ENCODE measurements around the gene SEC63. TPM values are rescaled to one million over a fixed set of nuclear protein-coding genes. Genes with fewer than 3 reads are reported as not detected.

Gene SEC63
- total and polyA plus RNA-seq, 4 experiments from 2014 or later, result 19.6 to 95.5 (median 68.7) TPM

- peaks cover 9 to 18% (median 15%) of the 10 kb centered on the region in 4 donors for H3K4me1 Mint-ChIP-seq
- no peak for DNase-seq
- no peaks in the 10 kb centered on the region for H3K27me3 Mint-ChIP-seq
- no peak overlapping the region for H3K27ac Mint-ChIP-seq
- no peaks in the 10 kb centered on the region for H3K36me3 ChIP-seq (ENCODE audit: insufficient read depth, low read length)
- no peaks in the 10 kb centered on the region for H3K36me3 Mint-ChIP-seq
- no peak overlapping the region for H3K27ac ChIP-seq (ENCODE audit: low read depth, low read length)
- intact Hi-C loops (cut with micrococcal nuclease), result no loop called here
- peaks cover 11% of the 10 kb centered on the region for H3K4me1 ChIP-seq (ENCODE audit: insufficient read depth, low read length)
- no peak overlapping the region for H3K4me3 Mint-ChIP-seq
- H3K27me3 ChIP-seq (ENCODE audit: insufficient read depth, low read length), result no peaks in the 10 kb centered on the region
- ChIA-PET CTCF (ENCODE audit: partially characterized antibody) (interaction anchor here (0.7 to 1.7 kb wide), 3 partner anchors 7 to 114 kb away, joined by 3 to 7 read pairs (median 4); no protein-coding TSS in a partner anchor), POLR2A (ENCODE audit: partially characterized antibody) (interaction anchor here (1.3 to 3.7 kb wide), 2 partner anchors 17 to 25 kb away, joined by 3 to 20 read pairs; partner anchors contain the start of gene SCML4)
- no peaks in the 10 kb centered on the region for H3K9me3 Mint-ChIP-seq
- no peak overlapping the region for H3K4me3 ChIP-seq (ENCODE audit: low read length in 2 of 2)
- H3K9me3 ChIP-seq (ENCODE audit: control insufficient read depth in 1 of 2, low read length in 2 of 2), result no peaks in the 10 kb centered on the region
Measured at GRCh38 chr6:107840636-107841274, 117.3 kb downstream of the SEC63 start.

GRCh38 chr6:107833136-107833535, 124.9 kb downstream of the SEC63 start:
- ChIA-PET POLR2A (ENCODE audit: partially characterized antibody) (interaction anchor here (2.2 to 8.4 kb wide), 2 partner anchors 12 to 14 kb away, joined by 9 to 85 read pairs; partner anchors contain the start of gene SCML4), CTCF (ENCODE audit: partially characterized antibody) (interaction anchor here (1.0 to 9.2 kb wide), 4 partner anchors 10 to 103 kb away, joined by 4 to 101 read pairs (median 14); partner anchors contain the start of gene SCML4)
- Histone ChIP-seq H3K27ac (ENCODE audit: low read depth, low read length) (no peak overlapping the region), H3K36me3 (ENCODE audit: insufficient read depth, low read length) (no peaks in the 10 kb centered on the region), H3K9me3 (ENCODE audit: control insufficient read depth in 1 of 2, low read length in 2 of 2) (no peaks in the 10 kb centered on the region), H3K27me3 (ENCODE audit: insufficient read depth, low read length) (no peaks in the 10 kb centered on the region), H3K4me3 (ENCODE audit: low read length in 2 of 2) (no peak overlapping the region), H3K4me1 (ENCODE audit: insufficient read depth, low read length) (peaks cover 22% of the 10 kb centered on the region)
- Mint-ChIP-seq H3K4me1 (peaks cover 11 to 42% (median 27%) of the 10 kb centered on the region in 4 donors), H3K9me3 (no peaks in the 10 kb centered on the region), H3K36me3 (no peaks in the 10 kb centered on the region), H3K27ac (peak overlapping the region; percentile 1 to 82 (median 63)), H3K4me3 (peak overlapping the region in 7 of 8 donors; percentile 37 to 73 (median 57)), H3K27me3 (no peaks in the 10 kb centered on the region)
- intact Hi-C loops (cut with micrococcal nuclease), result no loop called here
- no peak for DNase-seq

- no peaks in the 10 kb centered on the region for H3K9me3 ChIP-seq (ENCODE audit: control insufficient read depth in 1 of 2, low read length in 2 of 2)
- no peaks in the 10 kb centered on the region for H3K36me3 ChIP-seq (ENCODE audit: insufficient read depth, low read length)
- peaks cover 22% of the 10 kb centered on the region for H3K4me1 ChIP-seq (ENCODE audit: insufficient read depth, low read length)
- H3K27me3 Mint-ChIP-seq, result no peaks in the 10 kb centered on the region
- peaks cover 11 to 42% (median 31%) of the 10 kb centered on the region in 4 donors for H3K4me1 Mint-ChIP-seq
- intact Hi-C loops (cut with micrococcal nuclease), result no loop called here
- H3K36me3 Mint-ChIP-seq, result no peaks in the 10 kb centered on the region
- H3K27me3 ChIP-seq (ENCODE audit: insufficient read depth, low read length), result no peaks in the 10 kb centered on the region
- H3K27ac ChIP-seq (ENCODE audit: low read depth, low read length), result no peak overlapping the region
- peak overlapping the region; percentile 11 to 73 (median 54) for H3K4me3 Mint-ChIP-seq
- peak overlapping the region; percentile 1 to 82 (median 63) for H3K27ac Mint-ChIP-seq
- no peak for DNase-seq
- no peaks in the 10 kb centered on the region for H3K9me3 Mint-ChIP-seq
- CTCF ChIA-PET (ENCODE audit: partially characterized antibody), result interaction anchor here (1.1 to 9.2 kb wide), 4 partner anchors 9 to 34 kb away, joined by 4 to 101 read pairs (median 14); partner anchors contain the start of gene SCML4
- POLR2A ChIA-PET (ENCODE audit: partially characterized antibody), result interaction anchor here (1.3 to 8.4 kb wide), 4 partner anchors 11 to 120 kb away, joined by 3 to 85 read pairs (median 8); partner anchors contain the start of gene SCML4
- H3K4me3 ChIP-seq (ENCODE audit: low read length in 2 of 2), result no peak overlapping the region
Measured at GRCh38 chr6:107832151-107833056, 125.6 kb downstream of the SEC63 start.

GRCh38 chr6:107830060-107830459, 127.9 kb downstream of the SEC63 start:
- POLR2A ChIA-PET (ENCODE audit: partially characterized antibody), result interaction anchor here (0.6 to 8.4 kb wide), 2 partner anchors 9 to 122 kb away, joined by 4 to 85 read pairs; partner anchors contain the start of gene SCML4
- H3K27me3 Mint-ChIP-seq, result no peaks in the 10 kb centered on the region

GRCh38 chr6:107827541-107827940, 130.5 kb downstream of the SEC63 start:
- intact Hi-C loops (cut with micrococcal nuclease), result no loop called here
- Histone ChIP-seq H3K9me3 (ENCODE audit: control insufficient read depth in 1 of 2, low read length in 2 of 2) (no peaks in the 10 kb centered on the region), H3K36me3 (ENCODE audit: insufficient read depth, low read length) (no peaks in the 10 kb centered on the region), H3K27me3 (ENCODE audit: insufficient read depth, low read length) (no peaks in the 10 kb centered on the region), H3K27ac (ENCODE audit: low read depth, low read length) (no peak overlapping the region), H3K4me1 (ENCODE audit: insufficient read depth, low read length) (peaks cover 14% of the 10 kb centered on the region), H3K4me3 (ENCODE audit: low read length in 2 of 2) (no peak overlapping the region)
- no peak overlapping the region for H3K4me3 Mint-ChIP-seq
- H3K4me1 Mint-ChIP-seq, result peaks cover 17 to 50% (median 30%) of the 10 kb centered on the region in 4 donors
- no peak for DNase-seq
- H3K36me3 Mint-ChIP-seq, result peaks cover 0 to 12% of the 10 kb centered on the region in 2 donors
- peaks cover 0 to 6% (median 0%) of the 10 kb centered on the region in 8 donors for H3K9me3 Mint-ChIP-seq
- peaks cover 0 to 3% of the 10 kb centered on the region in 2 donors for H3K27me3 Mint-ChIP-seq
- ChIA-PET CTCF (ENCODE audit: partially characterized antibody) (interaction anchor here (1.3 to 9.2 kb wide), 4 partner anchors 22 to 115 kb away, joined by 3 to 101 read pairs (median 6); no protein-coding TSS in a partner anchor), POLR2A (ENCODE audit: partially characterized antibody) (interaction anchor here (1.0 to 2.7 kb wide), 5 partner anchors 21 to 97 kb away, joined by 3 to 12 read pairs (median 4); no protein-coding TSS in a partner anchor)
- H3K27ac Mint-ChIP-seq, result peak overlapping the region in 3 of 7 donors; percentile 47 to 71 (median 60)

More at GRCh38 chr6:107830060-107830459, 127.9 kb downstream of the SEC63 start:
- no peak for DNase-seq
- Histone ChIP-seq H3K4me3 (ENCODE audit: low read length in 2 of 2) (no peak overlapping the region), H3K36me3 (ENCODE audit: insufficient read depth, low read length) (no peaks in the 10 kb centered on the region), H3K9me3 (ENCODE audit: control insufficient read depth in 1 of 2, low read length in 2 of 2) (no peaks in the 10 kb centered on the region), H3K27ac (ENCODE audit: low read depth, low read length) (no peak overlapping the region), H3K4me1 (ENCODE audit: insufficient read depth, low read length) (peaks cover 24% of the 10 kb centered on the region), H3K27me3 (ENCODE audit: insufficient read depth, low read length) (no peaks in the 10 kb centered on the region)
- Mint-ChIP-seq H3K27ac (peak overlapping the region in 6 of 7 donors; percentile 15 to 72 (median 66)), H3K4me3 (no peak overlapping the region), H3K36me3 (no peaks in the 10 kb centered on the region), H3K4me1 (peaks cover 14 to 46% (median 32%) of the 10 kb centered on the region in 4 donors), H3K9me3 (no peaks in the 10 kb centered on the region)
- intact Hi-C loops (cut with micrococcal nuclease), result no loop called here
- CTCF ChIA-PET (ENCODE audit: partially characterized antibody), result interaction anchor here (1.7 to 9.2 kb wide), 2 partner anchors 19 to 154 kb away, joined by 4 to 101 read pairs; no protein-coding TSS in a partner anchor

GRCh38 chr6:107823047-107823557, 134.9 kb downstream of the SEC63 start:
- peaks cover 0 to 3% of the 10 kb centered on the region in 2 donors for H3K27me3 Mint-ChIP-seq
- POLR2A ChIA-PET (ENCODE audit: partially characterized antibody), result interaction anchor here (0.6 to 11.9 kb wide), 24 partner anchors 10 to 1730 kb away, joined by 3 to 270 read pairs (median 13); partner anchors contain the start of genes CD164, PDSS2 and SEC63
- H3K4me3 ChIP-seq (ENCODE audit: low read length in 2 of 2), result peak overlapping the region; percentile 54 to 68
- no peaks in the 10 kb centered on the region for H3K9me3 ChIP-seq (ENCODE audit: control insufficient read depth in 1 of 2, low read length in 2 of 2)
- H3K9me3 Mint-ChIP-seq, result peaks cover 0 to 6% (median 0%) of the 10 kb centered on the region in 8 donors
- H3K4me3 Mint-ChIP-seq, result peak overlapping the region; percentile 94 to 98 (median 96)
- peak overlapping the region; percentile 99 to 100 (median 99) for H3K27ac Mint-ChIP-seq
- peaks cover 47 to 73% (median 54%) of the 10 kb centered on the region in 4 donors for H3K4me1 Mint-ChIP-seq
- CTCF ChIA-PET (ENCODE audit: partially characterized antibody), result interaction anchor here (1.0 to 10.6 kb wide), 15 partner anchors 11 to 148 kb away, joined by 3 to 140 read pairs (median 7); no protein-coding TSS in a partner anchor
- H3K4me1 ChIP-seq (ENCODE audit: insufficient read depth, low read length), result peaks cover 49% of the 10 kb centered on the region
- DNase-seq, result peak; percentile 50 to 87 (median 70)
- H3K27me3 ChIP-seq (ENCODE audit: insufficient read depth, low read length), result no peaks in the 10 kb centered on the region
- intact Hi-C loops (cut with micrococcal nuclease), result loop anchor here (2.0 to 5.0 kb wide), 2 partner anchors 36 to 134 kb away; partner anchors contain the start of gene SEC63
- H3K36me3 ChIP-seq (ENCODE audit: insufficient read depth, low read length), result no peaks in the 10 kb centered on the region
- peaks cover 20 to 29% of the 10 kb centered on the region in 2 donors for H3K36me3 Mint-ChIP-seq
- peak overlapping the region; percentile 97 for H3K27ac ChIP-seq (ENCODE audit: low read depth, low read length)
